A549 (cell line): ENCODE results near the gene PPIG.

ENCODE experiments used
- CTCF ChIP-seq: fragments of >200 bp; sonication (Bioruptor Twin); formaldehyde crosslinking; IDR thresholded peaks from 3 replicates; pipeline ENCODE4 v1.5.1; 2016
- ELK1 ChIP-seq: fragments of 150-350 bp; IDR thresholded peaks from 2 replicates; pipeline ENCODE4 v1.6.1; 2014; ENCODE audit warnings: low read depth, mild to moderate bottlenecking, low read length
- EP300 ChIP-seq, 2 experiments: fragments of >200 bp; sonication (Bioruptor Twin); formaldehyde crosslinking; IDR thresholded peaks; 2 replicates in 1 of 2; 3 replicates in 1 of 2; pipeline ENCODE4 v1.6.1; 2016 to 2017
- FOSL2 ChIP-seq, 2 experiments: fragments of 450-650 bp in 1 of 2; fragments of >200 bp in 1 of 2; sonication (Bioruptor Twin) in 1 of 2; formaldehyde crosslinking; IDR thresholded peaks; 2 replicates each; pipeline versions ENCODE4 v1.5.0 to v1.6.1; 2016 to 2020; ENCODE audit warnings: mild to moderate bottlenecking in 1 of 2, moderate library complexity in 1 of 2
- GATA3 ChIP-seq: IDR thresholded peaks from 2 replicates; pipeline ENCODE4 v1.6.1; 2012; ENCODE audit warnings: borderline replicate concordance
- HDAC2 ChIP-seq: fragments of 200-600 bp; sonication (generic); IDR thresholded peaks from 2 replicates; pipeline ENCODE4 v1.6.1; 2016
- KDM1A ChIP-seq: fragments of 200-600 bp; sonication (generic); IDR thresholded peaks from 2 replicates; pipeline ENCODE4 v1.6.1; 2016; ENCODE audit warnings: low read depth, mild to moderate bottlenecking
- MYC ChIP-seq: IDR thresholded peaks from 2 replicates; pipeline ENCODE4 v1.6.1; 2012; ENCODE audit warnings: mild to moderate bottlenecking, inconsistent platforms, low read length, improper control_type of control experiment, borderline replicate concordance
- NR3C1 ChIP-seq: fragments of >200 bp; sonication (Bioruptor Twin); formaldehyde crosslinking; IDR thresholded peaks from 3 replicates; pipeline ENCODE4 v1.6.1; 2017
- RNF2 ChIP-seq: fragments of 200-600 bp; sonication (generic); IDR thresholded peaks from 2 replicates; pipeline ENCODE4 v1.6.1; 2016; ENCODE audit warnings: low read depth, mild to moderate bottlenecking, antibody characterized with exemption, moderate library complexity, borderline replicate concordance
- TF ChIP-seq, protein P1 (sequence below): fragments of 450-650 bp; IDR thresholded peaks from 2 replicates; pipeline ENCODE4 v1.6.1; 2014; ENCODE audit warnings: antibody characterized with exemption
- TF ChIP-seq, protein P2 (sequence below): fragments of 200-600 bp; sonication (generic); IDR thresholded peaks from 2 replicates; pipeline ENCODE4 v1.6.1; 2016; ENCODE audit warnings: antibody characterized with exemption, mild to moderate bottlenecking, moderate library complexity
- TF ChIP-seq, protein P3 (sequence below): IDR thresholded peaks from 2 replicates; pipeline ENCODE4 v1.6.1; 2012

DNA sequence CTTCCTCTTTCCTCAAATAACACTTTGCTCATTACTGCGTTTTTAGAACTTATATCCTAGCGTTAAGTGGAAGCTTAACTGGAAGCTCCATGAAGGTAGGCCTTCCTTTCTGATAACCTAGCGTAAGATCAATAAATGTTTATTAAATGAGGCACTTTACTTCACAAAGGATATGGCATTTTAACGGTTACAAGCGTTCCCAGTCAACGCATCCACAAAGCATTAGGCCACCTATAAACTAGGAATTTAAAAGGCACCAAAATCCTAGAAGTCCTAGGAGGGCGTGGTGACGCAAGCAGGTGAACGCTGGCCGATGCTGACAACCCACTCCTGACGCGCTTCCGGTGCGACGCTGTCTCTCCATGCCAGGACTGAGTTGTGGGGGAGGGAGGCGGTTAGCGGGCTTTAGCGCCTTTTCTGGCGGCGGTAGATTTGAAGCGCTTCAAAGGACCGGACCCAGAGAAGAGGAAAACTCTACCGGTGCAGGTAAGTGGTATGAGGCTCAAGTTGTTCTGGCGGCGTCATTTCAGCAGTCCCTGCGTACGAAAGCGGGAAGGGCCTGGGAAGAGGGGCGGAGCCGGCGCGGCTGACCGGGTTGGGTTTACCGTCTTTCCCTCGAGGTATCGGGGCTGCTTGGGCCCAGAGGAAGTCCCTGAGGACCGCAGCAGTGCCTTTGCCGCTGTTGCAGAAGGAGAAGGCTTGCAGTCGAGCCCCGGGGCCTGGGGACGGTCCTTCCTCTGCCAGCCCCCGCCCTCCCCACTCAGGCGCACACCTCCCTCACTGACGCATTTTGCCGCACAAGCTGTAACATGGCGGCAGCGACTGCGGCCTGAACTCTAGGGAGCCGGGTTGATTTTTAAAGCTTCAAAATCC, at the start of gene PPIG:
- TF ChIP-seq EP300 (IDR thresholded peaks at IDR 0.05) (no peak), CTCF (no peak), KDM1A (no peak), MYC (no peak; the same call in none of the 2 replicates), HDAC2 (no peak; the same call in 1 of the 2 replicates), NR3C1 (no peak), GATA3 (no peak; the same call in 1 of the 2 replicates), RNF2 (no peak), ELK1 (peak; percentile 71; the same call in 1 of the 2 replicates), FOSL2 (IDR thresholded peaks at IDR 0.05) (no peak), FOSL2 (CRISPR knock-in tag; IDR thresholded peaks at IDR 0.05) (no peak; the same call in 1 of the 2 replicates)
- TF ChIP-seq, protein P1, sequence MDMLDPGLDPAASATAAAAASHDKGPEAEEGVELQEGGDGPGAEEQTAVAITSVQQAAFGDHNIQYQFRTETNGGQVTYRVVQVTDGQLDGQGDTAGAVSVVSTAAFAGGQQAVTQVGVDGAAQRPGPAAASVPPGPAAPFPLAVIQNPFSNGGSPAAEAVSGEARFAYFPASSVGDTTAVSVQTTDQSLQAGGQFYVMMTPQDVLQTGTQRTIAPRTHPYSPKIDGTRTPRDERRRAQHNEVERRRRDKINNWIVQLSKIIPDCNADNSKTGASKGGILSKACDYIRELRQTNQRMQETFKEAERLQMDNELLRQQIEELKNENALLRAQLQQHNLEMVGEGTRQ: 0 out of 2 replicates have a peak, but pooled peaks have one; percentile 40
- TF ChIP-seq, protein P2, sequence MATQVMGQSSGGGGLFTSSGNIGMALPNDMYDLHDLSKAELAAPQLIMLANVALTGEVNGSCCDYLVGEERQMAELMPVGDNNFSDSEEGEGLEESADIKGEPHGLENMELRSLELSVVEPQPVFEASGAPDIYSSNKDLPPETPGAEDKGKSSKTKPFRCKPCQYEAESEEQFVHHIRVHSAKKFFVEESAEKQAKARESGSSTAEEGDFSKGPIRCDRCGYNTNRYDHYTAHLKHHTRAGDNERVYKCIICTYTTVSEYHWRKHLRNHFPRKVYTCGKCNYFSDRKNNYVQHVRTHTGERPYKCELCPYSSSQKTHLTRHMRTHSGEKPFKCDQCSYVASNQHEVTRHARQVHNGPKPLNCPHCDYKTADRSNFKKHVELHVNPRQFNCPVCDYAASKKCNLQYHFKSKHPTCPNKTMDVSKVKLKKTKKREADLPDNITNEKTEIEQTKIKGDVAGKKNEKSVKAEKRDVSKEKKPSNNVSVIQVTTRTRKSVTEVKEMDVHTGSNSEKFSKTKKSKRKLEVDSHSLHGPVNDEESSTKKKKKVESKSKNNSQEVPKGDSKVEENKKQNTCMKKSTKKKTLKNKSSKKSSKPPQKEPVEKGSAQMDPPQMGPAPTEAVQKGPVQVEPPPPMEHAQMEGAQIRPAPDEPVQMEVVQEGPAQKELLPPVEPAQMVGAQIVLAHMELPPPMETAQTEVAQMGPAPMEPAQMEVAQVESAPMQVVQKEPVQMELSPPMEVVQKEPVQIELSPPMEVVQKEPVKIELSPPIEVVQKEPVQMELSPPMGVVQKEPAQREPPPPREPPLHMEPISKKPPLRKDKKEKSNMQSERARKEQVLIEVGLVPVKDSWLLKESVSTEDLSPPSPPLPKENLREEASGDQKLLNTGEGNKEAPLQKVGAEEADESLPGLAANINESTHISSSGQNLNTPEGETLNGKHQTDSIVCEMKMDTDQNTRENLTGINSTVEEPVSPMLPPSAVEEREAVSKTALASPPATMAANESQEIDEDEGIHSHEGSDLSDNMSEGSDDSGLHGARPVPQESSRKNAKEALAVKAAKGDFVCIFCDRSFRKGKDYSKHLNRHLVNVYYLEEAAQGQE: no peak
- TF ChIP-seq, protein P3, sequence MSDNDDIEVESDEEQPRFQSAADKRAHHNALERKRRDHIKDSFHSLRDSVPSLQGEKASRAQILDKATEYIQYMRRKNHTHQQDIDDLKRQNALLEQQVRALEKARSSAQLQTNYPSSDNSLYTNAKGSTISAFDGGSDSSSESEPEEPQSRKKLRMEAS: peak; percentile 74
